HG02981 (cell line): ENCODE data around the gene APOO.

Source experiments
- ATAC-seq: cut with Tn5 transposase; IDR thresholded peaks from one replicate; pipeline ENCODE4 v1.9.1; 2021; ENCODE audit warnings: mild to moderate bottlenecking, moderate library complexity; ENCODE audit not compliant: unreplicated experiment

The APOO gene

DNA sequence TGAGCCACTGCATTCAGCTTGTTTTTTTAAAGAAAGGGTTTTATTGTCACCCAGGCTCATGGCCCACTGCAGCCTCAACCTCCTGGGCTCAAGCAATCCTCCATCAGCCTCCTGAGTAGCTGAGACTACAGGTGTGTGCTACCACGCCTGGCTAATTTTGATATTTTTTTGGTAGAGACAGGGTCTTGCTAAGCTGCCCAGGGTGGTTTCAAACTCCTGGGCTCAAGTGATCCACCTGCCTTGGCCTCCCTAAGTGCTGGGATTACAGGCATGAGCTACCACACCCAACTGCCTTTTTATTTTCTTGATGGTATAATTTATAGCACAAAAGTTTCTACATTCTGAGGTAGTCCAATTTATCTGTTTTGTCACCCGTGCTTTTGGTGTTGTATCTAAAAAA is 85.9 kb downstream of the APOO start:
- ATAC-seq = no peak

DNA sequence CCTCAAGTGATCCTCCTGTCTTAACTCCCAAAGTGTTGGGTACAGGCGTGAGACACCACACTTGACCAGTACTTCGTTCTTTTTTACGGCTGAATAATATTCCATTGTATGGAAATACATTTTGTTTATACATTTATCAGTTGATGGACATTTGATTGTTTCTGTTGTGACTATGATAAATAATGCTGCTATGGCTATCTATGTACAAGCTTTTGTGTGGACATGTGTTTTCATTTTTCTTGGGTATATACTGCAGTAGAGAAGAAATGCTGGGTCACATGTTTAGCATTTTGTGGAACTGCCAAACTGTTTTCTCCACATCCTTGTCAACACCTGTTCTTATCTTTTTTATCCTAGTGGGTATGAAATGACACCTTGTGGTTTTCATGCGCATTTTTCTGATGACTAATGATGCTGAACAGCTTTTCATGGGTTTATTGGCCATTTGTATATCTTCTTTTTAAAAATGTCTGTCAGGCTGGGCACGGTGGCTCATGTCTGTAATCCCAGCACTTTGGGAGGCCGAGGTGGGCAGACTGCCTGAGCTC is 87.4 kb downstream of the APOO start:
- ATAC-seq = no peak

DNA sequence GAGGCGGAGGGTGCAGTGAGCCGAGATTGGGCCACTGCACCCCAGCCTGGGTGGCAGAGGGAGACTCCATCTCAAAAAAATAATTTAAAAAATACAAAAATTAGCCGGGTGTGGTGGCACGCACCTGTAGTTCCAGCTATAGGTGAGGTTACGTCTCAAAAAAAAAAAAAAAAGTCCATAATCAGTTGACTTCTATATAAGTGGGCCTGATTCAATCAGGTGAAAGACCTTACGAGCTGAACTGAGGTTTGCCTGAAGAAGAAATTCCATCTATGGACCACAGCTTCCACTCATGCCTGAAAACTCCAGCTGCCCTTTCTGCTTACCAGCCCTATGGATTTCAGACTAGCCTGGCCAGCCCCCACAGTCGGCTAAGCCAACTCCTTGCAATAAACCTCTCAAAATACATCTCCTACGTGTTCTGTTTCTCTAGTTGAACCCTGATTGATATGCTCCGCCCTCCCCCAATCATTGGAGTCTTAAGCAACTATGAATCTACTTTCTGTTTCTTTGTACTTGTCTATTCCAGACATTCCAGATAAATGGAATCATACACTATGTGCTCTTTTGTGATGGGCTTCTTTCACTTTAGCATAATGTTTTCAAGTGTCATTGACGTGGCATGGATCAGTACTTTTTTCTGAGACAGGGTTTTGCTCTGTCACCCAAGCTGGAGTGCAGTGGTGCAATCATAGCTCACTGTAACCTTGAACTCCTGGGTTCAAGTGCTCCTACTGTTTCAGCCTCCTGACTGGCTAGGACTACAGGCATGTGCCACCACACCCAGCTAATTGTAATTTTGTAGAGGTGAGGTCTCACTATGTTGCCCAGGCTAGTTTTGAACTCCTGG is 88.1 kb downstream of the APOO start:
- ATAC-seq = no peak

DNA sequence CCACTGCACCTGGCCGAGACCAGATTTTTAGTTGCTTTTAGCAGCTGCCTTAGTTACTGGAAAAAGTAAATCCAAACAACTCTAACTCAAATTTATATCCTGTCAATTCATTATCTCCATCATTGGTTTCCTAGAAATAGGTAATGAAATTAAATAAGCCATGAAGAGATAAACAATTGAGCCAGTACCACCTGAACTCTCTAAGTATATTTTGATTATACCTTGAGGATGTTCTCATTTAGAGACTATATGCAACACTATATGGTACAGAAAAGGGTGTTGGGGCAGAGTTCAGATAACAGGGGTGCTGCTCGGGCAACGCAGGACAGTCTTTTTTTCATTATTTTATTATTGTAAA is 89.8 kb downstream of the APOO start:
- no peak for ATAC-seq

DNA sequence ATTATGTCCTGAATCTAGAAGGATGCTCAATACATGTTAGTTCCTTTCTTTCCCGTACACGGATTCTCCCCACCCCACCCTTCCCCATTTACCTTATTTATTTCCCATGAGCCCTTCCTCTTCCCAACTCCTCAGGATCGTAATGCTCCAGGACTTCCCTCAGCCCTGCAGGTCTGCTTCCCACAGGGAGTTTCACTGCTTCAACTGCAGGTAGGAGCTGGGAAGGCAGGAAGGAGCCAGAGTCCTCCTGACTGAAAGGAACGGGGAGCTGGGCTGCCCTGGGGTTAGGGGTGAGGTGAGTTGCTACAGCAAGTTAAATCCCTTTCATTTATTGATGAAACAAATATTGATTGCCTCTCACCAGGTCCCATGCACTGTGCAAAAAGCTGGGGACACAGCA is 91.6 kb downstream of the APOO start:
- no peak for ATAC-seq

DNA sequence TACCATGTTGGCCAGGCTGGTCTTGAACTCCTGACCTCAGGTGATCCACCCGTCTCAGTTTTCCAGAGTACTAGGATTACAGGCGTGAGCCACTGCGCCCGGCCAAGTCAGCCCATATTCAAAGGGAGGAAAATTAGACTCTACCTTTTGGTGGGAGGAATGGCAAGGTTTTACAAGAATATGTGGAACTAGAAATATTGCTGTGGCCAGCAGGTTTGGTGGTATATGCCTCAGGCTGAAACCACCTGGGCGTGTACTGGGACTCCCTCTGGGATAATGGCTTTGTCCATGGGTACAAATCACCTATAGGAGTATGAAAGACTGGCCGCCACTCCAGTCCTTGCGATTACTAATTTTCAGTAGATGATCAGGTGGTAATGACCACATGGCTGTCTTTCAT is 92.4 kb downstream of the APOO start:
- ATAC-seq = no peak

DNA sequence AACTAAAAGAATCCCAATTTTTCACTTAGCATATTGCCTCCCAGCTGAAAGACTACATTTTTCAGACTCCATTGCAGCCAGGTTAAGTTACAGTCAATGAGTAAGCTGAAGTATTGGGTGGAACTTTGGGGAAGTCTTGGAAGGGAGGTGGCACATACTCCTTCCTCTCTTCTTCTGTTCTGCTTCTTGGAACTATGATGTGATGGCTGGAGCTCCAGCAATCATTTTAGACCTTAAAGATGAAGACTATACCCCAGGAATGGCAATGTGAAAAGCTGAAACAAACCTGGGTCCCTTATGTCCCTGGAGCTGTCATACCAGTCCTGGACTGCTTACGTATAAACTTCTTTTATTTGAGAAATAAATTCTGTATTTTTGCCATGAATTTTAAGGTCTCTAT is 93.9 kb downstream of the APOO start:
- ATAC-seq = no peak

DNA sequence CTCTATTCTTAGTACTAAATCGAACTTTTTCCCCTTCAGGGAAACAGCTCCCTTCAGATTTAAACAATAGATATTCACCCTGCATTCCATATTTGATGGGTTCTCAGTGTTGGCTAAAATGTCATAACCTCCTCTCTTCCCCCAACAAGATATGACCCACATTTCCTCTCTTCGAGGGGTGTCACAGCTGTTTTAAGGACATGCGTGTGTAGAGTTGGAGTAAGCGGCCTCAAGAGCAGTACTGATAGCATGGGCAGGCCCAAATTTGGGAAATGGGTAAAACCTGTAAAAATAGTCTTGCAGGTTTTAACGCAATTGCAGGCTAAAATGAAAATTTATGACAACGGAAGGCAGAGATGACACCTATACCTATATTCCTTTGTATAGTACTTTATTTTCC is 96.1 kb downstream of the APOO start:
- ATAC-seq = no peak

DNA sequence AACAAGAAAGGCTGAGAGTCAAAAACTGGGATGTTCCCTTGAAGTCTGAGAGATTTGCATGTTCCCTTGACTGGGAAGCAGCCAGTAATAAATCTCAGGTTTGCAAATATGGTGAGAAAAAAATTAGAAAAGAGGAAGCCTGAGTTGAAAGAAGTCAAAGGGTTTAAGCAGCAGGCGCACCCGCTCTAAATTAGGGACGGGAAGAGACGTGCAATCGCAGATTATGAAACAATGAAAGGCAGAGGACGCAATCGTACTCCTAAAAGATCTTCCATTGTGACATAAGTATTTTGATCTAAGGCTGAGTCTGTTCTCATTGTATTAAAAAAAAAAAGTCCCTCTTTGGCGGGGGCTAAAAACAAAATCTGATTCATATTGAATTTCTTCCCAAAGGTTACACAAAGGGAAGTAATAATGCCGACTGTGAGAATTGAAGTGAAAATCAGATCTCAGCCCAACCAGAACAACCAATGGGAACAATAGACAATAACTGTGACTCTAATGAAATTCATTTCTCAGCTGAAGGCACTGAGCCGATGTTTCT is 96.6 kb downstream of the APOO start:
- ATAC-seq = no peak

DNA sequence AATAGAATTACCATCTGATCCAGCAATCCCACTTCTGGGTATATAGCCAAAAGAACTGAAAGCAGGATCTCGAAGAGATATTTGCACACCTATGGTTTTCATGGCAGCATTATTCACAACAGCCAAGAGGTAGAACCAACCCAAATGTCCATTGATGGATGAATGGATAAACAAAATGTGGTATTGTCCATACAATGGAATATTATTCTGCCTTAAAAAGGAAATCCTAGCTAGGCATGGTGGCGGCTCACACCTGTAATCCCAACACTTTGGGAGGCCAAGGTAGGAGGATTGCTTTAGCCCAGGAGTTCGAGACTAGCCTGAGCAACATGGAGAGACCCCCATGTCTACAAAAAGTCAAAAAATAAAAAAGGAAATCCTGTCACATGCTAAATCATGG is 97.5 kb downstream of the APOO start:
- ATAC-seq = no peak

DNA sequence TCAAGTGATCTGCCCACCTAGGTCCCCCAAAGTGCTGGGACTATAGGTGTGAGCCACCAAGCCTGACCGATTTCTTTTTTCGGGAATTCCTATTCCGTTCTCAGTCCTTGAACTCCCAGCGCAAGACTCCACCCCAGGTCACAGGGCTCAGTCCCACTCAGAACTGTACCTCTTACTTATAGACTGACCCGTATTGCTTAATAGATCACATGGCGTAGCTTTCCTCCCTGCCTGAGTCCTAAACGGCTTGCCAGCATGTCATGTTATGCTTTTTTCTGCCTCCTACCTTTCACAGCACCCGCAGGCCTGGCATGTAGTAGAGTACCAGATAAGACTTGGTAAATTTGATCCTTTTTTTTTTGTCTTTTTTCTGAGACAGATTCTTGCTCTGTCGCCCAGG is 102.3 kb downstream of the APOO start:
- no peak for ATAC-seq

DNA sequence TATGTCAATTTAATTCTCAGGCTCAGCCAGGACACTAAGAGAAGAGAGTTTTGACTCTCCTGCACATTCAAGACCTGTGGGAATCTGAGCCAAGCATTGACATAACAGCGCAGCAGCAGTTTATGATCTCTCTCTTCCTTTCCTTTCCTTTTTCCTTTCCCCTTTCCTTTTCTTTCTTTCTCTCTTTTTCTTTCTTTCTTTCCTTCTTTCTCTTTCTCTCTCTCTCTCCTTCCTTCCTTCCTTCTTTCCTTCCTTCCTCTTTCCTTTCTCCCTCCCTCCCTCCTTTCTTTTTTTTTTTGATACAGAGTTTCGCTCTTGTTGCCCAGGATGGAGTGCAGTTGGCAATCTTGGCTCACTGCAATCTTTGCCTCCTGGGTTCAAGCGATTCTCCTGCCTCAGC is 103.2 kb downstream of the APOO start:
- no peak for ATAC-seq

DNA sequence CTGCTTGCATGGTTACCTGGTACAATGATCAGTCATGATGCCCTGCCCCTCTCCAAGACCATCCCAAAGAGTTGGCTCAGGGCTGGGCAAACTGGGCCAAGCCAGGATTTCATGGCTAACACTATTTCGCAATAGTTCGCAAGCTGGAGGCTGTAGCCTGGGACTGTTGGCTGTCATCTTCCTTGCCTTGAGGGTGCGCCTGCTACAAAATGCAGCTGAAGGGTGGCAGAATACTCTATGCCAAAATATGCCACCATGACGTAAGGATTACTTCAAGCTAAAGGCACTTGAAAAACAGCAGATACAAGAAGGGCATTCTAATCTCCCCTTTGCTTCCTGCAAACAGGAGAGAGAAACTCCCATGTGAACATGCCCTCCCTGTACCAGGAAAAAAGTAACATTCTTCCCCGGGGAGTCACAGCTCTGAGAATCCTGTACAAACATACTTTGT is 103.8 kb downstream of the APOO start:
- ATAC-seq = no peak

DNA sequence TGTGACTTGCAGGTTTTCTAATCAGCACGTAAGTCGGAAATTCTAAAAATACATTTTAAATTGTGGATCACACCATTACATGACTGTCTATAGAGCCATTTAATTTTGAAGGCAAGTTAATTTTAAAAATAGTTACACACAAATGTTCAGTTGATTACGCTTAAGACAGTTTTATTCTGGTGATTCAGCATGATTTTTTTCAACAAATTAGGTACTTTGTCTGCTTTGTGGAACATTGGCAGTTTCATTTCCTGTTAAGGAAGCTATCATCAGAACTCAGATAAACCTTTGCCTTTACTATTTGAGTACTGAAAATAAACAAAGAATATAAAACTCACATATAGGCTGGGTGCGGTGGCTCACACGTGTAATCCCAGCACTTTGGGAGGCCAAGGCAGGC is 105.3 kb downstream of the APOO start:
- no peak for ATAC-seq

DNA sequence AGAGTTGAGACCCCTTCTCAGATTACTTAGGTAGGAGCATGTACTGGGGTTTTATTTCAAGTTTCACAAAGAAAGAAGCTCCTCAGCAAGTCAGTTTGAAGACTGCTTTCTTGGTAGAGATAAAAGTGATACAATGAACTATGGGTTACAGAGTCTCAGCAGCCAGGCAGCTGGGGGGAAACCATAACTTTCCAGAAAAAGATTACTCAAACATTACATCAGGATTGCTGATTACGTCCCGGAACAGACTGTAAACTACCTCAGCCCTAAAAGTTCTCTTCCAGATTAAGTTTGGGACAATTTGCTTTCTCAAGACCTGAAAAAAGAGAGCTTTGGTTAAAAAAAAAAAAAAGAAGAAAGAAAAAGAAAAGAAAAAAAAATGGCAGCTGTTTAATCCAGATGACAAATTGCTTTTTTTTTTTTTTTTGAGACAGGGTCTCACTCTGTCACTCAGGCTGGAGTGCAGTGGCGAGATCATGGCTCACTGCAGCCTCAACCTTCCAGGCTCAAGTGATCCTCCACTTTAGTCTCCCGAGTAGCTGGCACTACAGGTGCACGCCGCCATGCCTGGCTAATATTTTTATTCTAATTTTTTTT is 108.2 kb downstream of the APOO start:
- ATAC-seq = no peak

DNA sequence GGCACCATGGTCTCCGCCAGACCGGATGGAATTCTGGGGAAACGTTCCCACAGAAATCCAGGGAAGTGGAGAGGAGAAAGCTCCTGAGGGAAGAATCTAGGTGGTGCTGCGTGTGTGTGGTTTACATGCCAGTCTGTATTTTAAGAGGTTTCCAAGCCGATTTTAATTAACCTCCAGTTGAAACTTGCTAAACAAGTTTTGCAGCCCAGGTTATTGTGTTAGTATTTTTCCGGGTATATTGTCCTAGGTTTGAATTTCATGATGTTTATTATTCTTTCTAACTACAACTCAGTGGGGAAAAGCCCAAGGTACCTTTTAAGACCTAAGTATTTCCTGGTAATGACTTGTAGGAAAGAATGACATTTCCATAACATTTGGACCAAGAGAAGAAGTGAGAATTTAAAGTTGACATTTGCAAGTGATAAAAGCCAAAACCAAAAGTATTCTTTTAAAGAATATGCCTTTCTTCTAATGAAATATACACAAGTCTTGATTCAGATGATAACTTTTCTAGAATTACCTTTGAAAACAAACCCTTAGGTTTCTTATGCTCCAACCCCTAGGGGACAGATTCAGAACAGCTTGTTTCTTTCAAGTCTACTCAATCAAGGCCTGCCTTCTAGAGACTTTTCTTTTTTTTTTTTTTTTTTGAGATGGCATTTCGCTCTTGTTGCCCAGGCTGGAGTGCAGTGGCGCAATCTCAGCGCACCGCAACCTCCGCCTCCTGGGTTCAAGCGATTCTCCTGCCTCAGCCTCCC is 110.2 kb downstream of the APOO start:
- no peak for ATAC-seq

DNA sequence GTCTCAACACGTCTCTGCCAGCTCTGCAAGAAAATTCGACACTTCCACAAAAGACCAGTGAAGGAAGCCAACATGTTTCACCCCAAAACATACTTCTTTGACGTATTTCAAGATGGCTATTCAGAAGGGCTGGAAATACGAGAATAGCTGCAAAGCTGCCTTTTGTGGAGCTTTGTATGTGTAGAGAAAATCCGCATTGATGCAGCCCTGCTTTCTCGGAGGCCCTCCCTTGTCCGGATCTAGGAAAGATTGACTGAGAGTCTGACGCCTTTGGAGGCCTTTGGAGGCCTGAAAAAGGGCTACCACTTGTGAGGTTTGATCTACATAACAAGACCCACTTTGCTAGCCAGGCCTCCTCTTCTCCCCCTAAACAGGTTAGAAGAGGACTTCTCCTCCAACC is 112.5 kb downstream of the APOO start:
- no peak for ATAC-seq

DNA sequence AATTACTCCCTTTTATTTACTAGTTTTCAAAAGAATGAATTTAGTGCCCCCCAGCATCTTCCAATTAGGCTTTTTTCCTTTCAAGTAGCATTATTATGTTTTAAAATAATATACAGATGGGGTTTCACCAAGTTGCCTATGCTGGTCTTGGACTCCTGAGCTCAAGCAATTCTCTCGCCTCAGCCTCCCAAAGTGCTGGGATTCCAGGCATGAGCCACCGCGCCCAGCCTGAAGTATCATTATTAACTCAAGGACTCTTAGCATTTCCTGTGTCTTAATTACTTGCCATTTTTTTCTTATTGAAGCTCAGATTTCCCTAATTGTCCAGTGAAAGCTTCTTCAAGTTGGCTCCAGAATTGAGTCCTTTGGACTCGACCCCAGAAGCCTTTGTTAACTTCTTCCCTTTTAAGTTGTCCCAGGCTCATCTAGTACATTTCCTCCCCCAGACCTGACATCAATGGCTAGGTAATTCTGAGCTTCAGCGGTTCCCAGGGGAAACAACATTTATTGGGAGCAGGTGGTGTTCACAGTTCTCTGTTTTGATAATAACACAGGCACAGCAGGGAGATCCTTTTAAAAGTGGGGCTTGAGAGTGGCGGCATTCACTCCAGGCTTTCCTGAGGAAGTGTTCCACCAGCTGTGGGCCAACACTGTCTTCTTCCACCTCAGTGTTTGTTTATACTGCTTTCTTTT is 114.7 kb downstream of the APOO start:
- ATAC-seq = no peak

DNA sequence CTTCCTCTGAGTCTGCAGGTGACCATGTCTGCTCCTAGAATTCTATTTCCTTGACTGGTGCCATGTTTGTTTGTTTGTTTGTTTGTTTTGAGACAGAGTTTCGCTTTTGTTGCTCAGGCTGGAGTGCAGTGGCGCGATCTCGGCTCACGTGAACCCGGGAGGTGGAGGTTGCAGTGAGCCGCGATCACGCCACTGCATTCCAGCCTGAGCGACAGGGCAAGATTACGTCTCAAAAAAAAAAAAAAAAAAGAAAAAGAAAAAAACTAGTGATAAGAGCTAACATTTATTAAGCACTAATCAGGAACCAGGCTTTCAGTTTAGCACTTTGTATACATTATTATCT is 117.6 kb downstream of the APOO start:
- no peak for ATAC-seq

DNA sequence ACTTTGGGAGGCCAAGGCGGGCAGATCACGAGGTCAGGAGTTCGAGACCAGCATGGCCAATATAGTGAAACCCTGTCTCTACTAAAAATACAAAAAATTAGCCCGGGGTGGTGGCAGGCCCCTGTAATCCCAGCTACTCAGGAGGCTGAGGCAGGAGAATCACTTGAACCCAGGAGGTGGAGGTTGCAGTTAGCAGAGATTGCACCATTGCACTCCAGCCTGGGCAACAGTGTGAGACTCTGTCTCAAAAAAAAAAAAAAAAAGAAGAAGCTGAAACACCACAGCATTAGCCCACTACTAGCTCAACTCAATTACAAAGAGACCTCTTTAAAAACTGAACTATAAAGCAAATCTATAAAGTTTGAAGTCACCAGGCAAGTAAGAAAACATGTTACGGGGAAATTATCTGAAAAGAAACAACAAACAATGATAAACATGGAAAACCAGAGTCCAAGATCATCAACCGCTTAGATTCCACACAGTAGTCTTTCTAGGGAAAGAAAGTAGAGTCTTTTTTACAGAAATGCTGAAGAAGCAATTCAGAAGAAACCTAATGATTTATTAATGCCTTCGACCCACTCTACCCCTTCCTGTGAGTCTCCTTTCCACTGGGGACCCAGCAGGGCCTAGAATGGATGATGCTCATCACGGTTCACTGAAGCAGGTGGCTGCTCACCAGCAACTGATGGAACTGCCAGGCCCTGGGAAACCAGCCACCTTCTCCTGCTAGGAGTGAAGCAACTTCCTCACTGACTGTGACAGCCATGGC is 118.2 kb downstream of the APOO start:
- no peak for ATAC-seq
